HG02981 (cell line): ENCODE measurements around the gene SULT4A1.
"Not testable (repeated sequence)": the region's sequence is repeated elsewhere in the genome, so short reads cannot be mapped to it uniquely, and the experiment has no call there.

ENCODE experiments used
- ATAC-seq: cut with Tn5 transposase; IDR thresholded peaks from one replicate; pipeline ENCODE4 v1.9.1; 2021; ENCODE audit warnings: mild to moderate bottlenecking, moderate library complexity; ENCODE audit not compliant: unreplicated experiment

The SULT4A1 gene, protein sequence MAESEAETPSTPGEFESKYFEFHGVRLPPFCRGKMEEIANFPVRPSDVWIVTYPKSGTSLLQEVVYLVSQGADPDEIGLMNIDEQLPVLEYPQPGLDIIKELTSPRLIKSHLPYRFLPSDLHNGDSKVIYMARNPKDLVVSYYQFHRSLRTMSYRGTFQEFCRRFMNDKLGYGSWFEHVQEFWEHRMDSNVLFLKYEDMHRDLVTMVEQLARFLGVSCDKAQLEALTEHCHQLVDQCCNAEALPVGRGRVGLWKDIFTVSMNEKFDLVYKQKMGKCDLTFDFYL

DNA sequence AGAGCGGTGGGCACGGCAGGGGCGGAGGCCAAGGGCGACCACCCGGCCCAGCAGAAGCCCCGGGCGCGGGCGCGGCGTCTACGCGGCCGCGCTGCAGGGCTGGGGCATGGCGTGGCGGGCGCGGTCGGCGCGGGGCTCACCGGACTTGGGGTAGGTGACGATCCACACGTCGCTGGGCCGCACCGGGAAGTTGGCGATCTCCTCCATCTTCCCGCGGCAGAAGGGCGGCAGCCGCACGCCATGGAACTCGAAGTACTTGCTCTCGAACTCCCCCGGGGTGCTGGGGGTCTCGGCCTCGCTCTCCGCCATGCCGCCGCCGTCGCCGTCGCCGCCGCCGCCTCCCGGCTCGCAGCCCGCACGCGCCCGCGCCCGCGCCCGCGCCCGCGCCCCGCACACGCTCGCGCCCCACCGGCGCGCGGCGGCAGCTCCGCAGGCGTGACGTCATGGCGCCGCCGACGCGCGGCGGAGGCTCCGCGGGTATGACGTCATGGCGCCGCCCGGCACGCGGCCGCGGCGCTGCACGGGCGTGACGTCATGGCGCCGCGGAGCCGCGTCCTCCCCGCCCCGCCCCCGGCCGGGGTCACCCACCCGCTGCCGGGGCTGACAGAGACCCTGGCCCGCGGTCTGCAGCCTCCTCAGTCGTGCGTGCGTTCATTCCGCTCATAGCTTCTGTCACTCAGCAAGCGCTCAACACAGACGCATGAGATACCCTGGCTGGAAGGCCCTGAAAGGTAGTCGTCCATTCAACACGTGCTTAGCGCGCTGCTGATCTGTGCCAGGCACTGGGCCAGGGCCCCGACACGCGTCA lies at the start of gene SULT4A1:
Gene SULT4A1, minus strand, starts transcription at position 440 of the 808 bp plus-strand sequence. Its CDS starts 131 bp downstream, at position 309.
- ATAC-seq, result no peak

DNA sequence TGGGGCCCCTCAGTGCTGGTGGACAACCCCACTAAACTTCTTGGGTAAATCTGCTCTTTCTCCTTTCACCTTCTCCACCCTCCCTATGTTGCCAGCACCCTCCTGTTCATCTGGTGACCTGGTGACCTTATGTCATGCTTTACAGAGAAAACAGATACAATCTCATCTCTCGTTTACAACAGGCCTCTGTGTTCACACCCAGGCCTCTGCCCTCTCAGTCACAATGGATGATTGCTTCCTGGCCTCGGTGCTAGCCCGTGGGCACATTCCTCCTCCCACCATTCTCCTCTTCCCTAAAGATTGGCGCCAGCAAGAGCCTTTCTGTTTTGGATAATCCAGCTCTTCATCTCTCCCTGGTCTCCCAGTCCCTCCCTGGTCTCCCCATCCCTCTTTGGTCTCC lies 49.0 kb upstream of the SULT4A1 start:
- ATAC-seq, result no peak

DNA sequence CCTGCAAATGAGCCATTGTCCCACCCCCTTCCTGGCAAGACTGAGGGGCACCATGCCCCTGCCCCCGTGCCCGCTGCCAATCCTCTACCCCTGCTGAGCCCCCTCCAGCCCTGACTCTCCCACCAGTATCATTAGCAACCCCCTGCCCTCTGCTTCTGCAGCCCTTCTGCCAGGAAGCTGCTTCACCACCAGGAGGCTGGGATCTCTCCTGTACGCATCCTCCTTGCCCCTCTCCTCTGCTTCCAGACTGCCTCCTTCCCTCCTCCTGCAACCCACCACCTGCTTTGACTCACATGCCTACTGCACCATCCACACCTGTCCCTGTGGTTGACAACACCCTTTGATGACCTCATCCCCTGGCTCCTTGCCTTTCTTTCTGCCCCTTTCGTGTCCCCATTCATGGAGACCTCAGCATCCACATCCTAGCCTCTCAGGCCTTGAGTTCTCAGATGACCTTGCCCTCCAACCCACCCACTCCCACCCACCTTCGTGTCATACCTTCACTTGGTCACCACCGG lies 47.9 kb upstream of the SULT4A1 start:
- no peak for ATAC-seq

DNA sequence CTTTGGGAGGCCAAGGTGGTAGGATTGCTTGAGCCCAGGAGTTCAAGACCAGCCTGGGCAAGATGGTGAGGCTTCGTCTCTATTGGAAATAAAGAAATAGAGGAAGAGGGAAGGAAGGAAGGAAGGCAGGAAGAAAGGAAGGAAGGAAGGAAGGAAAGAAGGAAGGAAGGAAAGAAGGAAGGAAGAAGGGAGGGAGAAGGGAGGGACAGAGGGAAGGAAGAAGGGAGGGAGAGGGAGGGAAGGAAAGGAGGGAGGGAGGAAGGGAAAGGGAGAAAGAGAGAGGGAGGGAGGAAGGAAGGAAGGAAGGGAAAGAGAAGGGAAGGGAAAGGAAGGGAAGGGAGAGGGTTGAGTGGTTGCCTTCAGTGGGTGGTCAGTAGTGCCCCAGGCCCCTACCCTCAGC lies 47.4 kb upstream of the SULT4A1 start:
- no peak for ATAC-seq

DNA sequence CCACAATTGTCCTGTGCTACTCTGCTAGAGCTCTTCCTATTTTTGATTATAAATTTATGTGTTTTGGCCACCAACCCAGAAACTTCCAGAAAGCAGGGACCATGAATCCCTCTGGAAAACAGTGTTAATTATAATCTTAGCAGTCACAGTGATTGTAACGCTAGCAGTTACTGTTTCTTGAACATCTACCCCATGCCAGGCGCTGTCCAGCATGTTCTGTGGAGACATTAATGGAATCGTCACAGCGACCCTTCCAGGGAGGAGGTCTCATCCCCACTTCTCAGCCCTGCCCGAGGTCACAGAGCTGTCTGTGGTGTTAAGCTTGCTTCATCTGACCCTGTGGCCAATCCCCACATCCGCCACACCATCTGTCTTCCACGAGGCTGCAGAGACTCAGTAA lies 43.4 kb upstream of the SULT4A1 start:
- no peak for ATAC-seq

DNA sequence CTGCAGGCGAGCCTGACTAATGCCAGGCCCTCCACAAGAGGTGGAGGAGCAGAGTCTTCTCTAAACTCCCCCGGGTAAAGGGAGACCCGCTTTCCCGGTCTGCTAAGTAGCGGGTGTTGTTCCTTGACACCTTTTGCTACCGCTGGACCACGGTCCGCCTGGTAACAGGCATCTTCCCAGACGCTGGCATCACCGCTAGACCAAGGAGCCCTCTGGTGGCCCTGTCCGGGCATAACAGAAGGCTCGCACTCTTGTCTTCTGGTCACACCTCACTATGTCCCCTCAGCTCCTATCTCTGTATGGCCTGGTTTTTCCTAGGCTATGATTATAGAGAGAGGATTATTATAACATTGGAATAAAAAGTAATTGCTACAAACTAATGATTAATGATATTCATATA lies 42.1 kb upstream of the SULT4A1 start:
- not testable (repeated sequence) for ATAC-seq

DNA sequence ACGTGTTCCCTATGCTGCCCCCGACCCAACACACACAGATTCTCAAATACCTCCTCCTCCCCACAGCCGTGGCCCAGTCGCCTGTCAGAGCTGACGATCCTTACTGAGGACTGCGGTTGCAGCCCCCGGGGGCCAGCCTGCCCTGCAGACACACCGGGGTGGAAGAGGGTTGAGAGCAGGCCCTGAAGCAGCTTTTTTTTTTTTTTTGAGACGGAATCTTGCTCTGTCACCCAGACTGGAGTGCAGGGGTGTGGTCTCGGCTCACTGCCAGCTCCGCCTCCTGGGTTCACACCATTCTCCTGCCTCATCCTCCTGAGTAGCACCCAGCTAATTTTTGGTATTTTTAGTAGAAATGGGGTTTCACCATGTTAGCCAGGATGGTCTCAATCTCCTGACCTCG lies 40.7 kb upstream of the SULT4A1 start:
- ATAC-seq, result not testable (repeated sequence)

DNA sequence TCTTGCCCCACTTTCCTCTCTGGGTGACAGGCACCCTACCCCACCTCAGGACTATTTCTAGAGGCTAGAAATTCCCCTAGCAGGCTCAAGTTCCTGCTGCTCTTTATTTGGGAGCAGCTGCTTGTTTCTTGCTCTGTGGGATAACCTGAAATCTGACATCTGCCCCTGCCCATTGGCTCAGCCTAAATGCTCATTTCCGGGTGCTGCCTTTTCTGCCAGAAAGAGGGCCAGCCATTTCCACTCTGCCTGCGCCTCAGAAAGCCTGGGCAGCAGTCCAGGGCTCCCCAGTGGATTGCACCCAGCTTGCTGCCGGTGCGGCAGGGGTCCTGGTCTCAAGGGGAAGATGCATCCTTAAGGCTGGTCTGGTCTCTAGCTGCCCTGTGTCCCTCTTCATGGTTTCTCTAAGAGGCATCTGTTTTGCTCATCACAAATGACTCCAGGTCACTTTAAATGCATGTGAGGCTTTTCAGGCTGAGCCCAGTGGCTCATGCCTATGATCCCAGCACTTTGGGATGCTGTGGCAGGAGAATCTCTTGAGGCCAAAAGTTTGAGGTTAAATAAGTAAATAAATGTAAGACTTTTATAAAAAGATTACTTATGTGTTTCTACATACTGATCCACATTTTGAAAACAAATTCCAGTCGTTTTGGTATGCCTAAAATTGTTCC lies 39.8 kb upstream of the SULT4A1 start:
- no peak for ATAC-seq

DNA sequence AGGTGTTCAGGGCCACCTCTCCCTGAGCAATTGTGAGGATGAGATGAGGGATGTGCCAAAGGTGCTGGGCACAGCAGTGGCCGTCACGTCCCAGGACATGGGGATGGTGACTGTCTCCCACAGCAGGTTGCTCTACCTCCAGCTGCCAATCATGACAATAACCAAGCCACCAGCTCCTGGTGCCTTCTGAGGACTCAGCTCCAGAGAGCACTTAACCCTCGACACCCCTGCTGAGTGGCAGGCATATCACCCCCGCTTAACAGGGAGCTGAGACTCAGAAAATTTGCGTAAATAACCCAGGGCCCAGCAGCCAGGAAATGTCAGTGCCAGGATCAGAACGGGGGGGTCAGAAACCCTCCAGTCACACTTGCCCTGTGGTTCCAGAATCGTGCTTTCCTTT lies 37.9 kb upstream of the SULT4A1 start:
- no peak for ATAC-seq

DNA sequence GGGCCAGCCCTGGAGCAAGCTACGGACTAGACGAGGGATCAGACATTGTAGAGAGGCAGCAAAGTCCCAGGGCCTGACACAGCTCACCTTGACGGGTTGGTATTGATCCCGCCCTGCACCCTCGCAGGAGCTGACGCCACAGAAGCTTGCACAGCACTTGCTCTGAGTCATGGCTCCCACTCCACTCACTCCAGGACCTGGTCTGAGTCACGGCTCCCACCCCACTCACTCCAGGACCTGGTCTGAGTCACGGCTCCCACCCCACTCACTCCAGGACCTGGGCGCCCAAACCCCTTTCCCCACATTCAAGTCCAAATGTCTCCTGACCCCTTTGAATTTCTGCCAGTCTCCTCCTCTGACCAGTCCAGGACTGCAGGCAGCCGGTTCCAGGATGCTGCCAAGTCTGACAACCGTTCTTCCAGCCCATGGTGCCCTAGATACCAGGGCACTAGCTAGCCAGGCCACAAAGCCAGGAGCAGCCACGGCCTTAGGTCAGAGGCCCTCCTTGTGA lies 35.5 kb upstream of the SULT4A1 start:
- ATAC-seq, result no peak

DNA sequence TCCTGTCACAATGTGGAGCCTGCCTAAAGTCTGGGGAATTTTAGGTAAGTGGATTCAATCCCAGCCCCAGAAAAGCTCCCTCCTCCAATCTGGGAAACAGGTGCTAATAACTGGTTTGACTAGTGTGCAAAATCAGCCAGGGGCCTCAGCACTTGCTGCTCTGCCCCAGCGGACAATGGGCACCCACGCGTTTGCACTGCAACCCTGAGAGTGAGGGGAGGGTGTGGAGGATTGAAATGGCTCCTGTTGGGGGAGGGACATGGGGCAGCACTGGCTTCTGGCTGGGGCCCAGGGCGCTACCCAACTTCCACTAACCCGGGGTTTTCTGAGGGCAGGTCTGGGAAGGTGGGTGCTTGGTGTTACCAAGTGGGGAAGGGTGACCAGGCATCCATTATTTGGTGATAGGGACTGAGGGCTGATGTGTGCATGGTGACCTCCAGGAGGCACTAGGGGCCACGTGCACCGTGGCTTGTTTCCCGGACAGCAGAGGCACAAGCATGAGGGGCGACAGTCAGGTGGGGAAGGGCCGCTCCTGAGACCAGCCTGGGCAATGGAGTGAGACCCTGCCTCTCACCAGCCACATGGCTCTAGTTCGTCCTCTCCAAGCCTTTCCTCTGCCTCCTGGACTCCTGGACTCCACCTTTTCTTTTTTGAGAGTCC lies 33.8 kb upstream of the SULT4A1 start:
- no peak for ATAC-seq

DNA sequence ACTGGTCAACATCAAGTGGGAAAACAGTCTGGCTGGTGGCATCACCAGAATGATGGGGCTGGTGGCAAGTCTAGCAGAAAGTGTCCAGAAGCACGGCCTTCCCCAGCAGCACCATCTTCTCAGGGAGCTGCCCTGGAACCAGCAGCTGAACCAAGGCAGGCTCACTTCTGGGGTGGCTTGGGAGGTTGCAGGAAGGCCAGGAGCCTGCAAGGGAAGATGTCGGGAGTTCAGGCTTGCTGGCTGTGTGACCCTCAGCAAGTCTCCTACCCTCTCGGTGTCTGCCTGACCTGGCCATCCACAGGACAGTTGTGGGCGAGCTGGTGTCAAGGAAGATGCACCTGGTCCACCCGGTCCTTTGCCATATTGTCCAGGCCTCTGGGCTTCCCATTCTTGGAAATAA lies 31.8 kb upstream of the SULT4A1 start:
- ATAC-seq, result no peak

DNA sequence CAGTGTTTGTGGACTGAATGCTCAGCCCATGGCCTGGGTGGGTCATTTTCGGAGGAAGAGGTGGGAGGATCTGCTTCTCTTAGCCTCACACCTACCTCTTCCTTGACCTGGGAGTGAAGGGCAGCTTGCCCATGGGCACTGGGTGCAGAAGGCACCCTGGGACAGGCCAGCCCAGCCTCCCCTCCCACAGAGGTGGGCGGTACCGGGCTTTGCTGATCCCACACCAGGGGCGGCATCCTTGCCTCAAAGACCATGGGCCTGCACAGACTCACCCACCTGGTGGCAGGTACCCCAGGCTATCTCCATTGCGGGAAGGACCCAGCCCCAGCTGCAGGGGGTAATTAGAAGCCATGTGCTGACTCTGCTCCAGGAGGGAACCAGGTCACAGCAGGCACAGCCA lies 31.0 kb upstream of the SULT4A1 start:
- no peak for ATAC-seq

DNA sequence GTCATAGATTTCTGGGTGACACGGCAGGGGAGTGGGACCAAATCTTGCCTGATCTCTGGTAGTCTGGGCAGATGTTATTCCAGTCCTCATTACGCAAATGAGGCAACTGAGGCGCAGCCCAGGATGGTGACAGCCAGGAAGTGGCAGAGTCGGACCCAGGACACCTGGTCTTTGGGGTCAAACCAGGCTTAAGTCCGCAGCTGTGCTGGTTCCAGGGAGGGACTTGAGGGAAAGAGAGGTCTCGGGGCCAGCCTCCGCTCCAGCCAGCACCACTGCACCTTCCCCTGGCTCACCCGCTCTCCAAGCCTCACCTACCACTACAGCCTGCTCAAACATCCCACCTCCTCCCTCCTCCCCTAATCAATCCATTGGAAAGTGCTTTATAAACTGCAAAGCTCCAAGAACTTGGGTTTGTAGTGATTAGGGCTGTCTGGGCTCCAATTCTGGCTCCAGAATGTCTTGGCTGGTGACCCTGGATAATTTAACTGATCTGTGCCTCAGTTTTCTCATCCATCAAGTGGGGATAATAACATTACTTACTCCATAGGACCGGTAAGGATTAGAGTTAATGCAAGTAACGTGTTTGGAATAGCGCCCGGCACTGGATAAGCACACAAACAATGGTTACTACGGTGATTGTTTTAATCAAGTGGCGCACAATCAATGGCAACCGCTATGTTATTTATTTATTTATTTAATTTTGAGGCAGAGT lies 30.0 kb upstream of the SULT4A1 start:
- ATAC-seq, result no peak

DNA sequence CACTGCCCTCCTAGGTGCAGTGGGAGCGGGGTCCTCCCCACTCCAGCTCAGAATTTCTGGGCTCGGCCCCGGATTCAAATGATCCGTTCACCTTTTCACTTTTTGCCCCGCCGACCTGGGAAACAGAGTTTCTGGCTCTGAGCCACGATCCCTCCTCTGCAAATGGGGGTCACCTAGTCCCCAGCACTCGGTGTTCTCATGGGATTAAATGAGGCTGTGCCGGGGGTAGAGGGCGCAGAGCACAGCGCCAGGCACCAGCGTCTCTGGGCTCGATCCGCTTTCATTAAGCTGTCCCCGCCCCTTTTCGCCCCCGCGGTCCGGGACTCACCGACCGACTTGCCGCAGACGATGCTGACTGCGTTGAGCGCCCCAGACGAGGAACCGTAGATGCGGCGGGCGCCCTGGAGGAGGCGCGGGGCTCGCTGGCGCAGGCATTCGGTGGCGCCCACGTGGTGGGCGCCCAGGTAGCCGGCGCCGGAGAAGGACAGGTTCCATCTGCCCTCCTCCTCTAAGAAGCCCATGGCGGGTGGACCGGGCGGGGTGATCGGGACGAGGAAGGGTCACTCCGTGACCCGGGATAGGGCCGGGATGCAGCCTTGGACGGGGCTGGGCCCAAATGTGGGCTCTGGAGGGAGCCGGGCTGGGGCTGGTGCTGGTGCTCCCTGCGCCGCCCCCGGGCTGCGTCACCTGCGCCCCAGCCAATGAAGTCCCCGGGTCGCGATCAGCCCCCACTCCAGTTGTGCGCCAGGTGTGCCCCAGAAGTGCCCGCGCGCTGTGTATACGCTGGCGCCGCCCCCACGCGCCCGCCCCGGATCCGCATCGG lies 29.3 kb upstream of the SULT4A1 start, which contains the start of gene PNPLA5:
Gene PNPLA5, minus strand, starts transcription at position 654 of the 823 bp plus-strand sequence. Its CDS starts 133 bp downstream, at position 521.
- no peak for ATAC-seq

DNA sequence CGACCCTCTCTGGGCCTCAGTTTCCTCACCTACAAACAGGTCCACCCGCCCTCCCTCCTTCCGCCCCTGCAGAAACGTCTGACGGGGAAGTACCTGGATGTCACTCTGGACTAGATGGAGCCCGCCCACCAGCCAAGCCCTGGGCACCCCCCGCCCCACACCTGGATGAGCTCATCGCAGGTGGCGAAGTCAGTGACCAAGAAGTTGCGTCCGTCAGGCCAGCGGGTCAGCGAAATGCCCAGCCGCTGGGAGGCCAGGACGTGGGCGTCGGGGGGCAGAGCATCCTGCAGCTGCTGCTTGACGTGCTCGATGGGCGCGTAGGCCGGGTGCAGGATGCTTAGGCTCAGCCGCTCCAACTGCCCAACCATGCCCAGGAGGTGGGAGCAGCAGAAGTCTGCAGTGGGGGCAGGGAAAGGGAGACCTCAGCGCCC lies 28.6 kb upstream of the SULT4A1 start:
- ATAC-seq, result no peak

DNA sequence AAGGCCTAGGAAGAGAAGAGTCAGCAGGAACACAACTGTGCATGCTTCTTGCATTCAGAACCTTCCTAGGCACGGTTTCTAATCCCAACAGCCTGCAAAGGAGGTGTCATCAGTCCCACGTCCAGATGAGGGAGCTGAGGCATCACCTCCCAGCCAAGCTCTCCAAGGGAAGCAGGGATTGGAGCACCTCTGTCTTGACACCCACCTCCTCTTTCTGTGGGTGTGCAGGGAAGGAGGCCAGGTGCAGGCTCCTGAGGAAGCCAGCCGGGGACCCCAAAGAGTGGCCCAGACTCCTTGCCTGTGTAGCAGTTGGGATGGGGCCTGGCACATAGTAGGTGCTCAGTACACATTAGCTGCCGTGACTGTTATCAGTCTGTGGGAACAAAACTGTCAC lies 27.5 kb upstream of the SULT4A1 start:
- no peak for ATAC-seq

DNA sequence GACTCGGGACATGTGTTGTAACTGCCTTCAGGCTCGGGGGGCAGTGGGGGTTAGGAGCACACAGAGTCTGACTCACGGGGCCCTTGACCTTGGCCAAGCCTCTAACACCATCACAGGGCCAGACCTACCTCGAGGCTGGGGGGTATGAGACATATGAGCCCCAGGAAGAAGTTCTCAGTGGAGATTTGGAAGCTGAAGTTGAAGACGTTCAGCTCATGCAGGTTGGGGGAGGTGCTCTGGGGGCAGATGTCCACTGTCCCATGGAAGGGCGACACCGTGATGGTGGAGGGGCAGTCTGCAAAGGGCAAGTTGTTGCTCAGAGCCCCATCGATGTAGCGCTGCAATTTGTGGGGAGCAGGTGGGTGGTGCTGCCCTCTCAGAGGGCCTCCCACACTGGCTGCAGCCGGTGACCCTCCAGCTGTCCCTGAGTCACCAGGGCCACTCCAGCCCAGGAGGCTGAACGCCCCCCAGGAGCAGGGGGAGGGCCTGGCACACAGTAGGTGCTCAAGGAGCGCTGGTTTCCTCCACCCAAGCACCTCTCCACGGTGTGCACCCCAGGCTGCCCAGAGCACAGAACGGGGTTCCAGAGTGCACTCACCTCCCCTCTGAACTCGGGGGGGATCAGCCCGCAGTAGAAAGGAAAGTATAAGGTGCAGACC lies 27.0 kb upstream of the SULT4A1 start:
- ATAC-seq, result no peak

DNA sequence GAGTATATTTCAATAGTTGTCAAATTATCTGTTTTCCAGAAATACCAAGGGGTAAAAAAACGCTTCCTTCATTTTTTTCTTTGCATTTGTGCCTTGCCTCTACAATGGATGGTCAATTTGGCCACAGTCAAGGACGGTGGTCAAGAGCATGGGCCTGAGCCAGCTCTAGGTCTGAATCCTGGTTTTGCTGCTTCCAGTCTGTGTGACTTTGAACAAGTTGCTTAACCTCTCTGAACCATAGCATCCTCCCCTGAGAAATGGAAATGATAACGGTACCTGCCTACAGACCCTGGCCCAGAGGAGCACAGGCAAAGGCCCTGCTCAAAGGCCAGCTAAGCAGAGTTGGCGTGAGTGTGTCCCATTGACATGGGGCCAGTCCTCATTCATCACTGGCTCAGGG lies 26.4 kb upstream of the SULT4A1 start:
- no peak for ATAC-seq
